ENCODE measurements around the gene SAMD4B.

DNA sequence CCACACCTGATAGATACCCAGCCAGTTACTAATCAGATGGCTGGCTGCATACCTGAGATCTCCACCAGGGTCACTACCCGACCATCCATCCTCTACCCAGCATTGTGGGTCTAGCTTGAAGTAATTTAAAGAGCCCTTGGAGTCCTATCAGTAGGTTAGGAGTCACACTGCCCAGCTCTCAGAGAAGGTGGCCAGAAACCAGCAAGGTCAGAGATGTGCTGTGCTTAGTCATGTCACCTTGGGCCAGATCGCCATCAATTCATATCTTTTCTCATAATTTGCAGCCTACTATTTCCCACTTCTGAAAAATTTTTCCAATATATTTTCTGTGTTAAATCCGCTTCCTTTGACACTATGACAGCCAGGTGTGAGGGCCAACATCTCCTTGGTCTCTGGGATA is 13.9 kb downstream of the SAMD4B start:
- TF ChIP-seq, protein P1, sequence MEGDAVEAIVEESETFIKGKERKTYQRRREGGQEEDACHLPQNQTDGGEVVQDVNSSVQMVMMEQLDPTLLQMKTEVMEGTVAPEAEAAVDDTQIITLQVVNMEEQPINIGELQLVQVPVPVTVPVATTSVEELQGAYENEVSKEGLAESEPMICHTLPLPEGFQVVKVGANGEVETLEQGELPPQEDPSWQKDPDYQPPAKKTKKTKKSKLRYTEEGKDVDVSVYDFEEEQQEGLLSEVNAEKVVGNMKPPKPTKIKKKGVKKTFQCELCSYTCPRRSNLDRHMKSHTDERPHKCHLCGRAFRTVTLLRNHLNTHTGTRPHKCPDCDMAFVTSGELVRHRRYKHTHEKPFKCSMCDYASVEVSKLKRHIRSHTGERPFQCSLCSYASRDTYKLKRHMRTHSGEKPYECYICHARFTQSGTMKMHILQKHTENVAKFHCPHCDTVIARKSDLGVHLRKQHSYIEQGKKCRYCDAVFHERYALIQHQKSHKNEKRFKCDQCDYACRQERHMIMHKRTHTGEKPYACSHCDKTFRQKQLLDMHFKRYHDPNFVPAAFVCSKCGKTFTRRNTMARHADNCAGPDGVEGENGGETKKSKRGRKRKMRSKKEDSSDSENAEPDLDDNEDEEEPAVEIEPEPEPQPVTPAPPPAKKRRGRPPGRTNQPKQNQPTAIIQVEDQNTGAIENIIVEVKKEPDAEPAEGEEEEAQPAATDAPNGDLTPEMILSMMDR (IDR thresholded peaks at IDR 0.05; ENCODE audit: low read length), result no peak
- TF ChIP-seq EZH2 (optimal IDR thresholded peaks at IDR 0.05; ENCODE audit: low read depth, low read length) (no peak), EZH2phosphoT487 (IDR thresholded peaks at IDR 0.05; ENCODE audit: low read length) (no peak)
